Nephron progenitor cell (in vitro differentiated cells): ENCODE results near the gene ANLN.

Source experiments
- DNase-seq: peaks from one replicate; pipeline ENCODE4 v3.0.0; 2021
- H3K27ac Mint-ChIP-seq: 2 replicates; pipeline ENCODE4 v1.8.0; 2021; ENCODE audit warnings: mild to moderate bottlenecking, moderate library complexity, mixed read lengths
- H3K27me3 Mint-ChIP-seq: 2 replicates; pipeline ENCODE4 v1.8.0; 2021; ENCODE audit warnings: mild to moderate bottlenecking, low read depth, mixed read lengths; ENCODE audit not compliant: poor library complexity
- H3K36me3 Mint-ChIP-seq: 2 replicates; pipeline ENCODE4 v1.8.0; 2021; ENCODE audit warnings: low read depth, mixed read lengths
- H3K4me1 Mint-ChIP-seq: 2 replicates; pipeline ENCODE4 v1.8.0; 2021; ENCODE audit warnings: mixed read lengths
- H3K4me3 Mint-ChIP-seq: 2 replicates; pipeline ENCODE4 v1.8.0; 2021; ENCODE audit warnings: mild to moderate bottlenecking, moderate library complexity, mixed read lengths
- H3K9me3 Mint-ChIP-seq: 2 replicates; pipeline ENCODE4 v1.8.0; 2021; ENCODE audit warnings: mild to moderate bottlenecking, moderate library complexity, mixed read lengths
- TF ChIP-seq, protein P1 (sequence below): fragments of 200-600 bp; sonication (generic); IDR thresholded peaks from 2 replicates; pipeline ENCODE4 v1.5.0; 2021; ENCODE audit warnings: antibody characterized with exemption

The ANLN gene

DNA sequence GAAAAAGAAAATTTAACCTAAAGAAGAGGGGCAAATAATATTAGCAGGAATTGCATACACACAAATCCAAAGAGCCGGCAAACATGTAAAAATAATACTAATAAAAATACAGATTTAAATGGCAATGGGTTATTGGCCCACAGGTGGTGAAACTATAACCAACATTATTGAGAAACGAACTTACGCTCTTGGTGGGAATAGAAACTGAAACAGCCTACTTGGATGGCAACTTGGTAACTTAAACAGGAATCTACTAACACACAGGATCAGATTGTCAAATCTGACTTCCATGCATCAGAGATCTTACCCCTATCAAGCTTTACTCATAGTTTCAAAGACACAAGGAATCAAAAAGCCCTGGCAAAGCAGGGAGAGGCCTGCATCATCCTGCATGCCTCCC lies 66.5 kb downstream of the ANLN start:
- no peaks in the 10 kb centered on the region for H3K4me1 Mint-ChIP-seq
- peaks cover 26% of the 10 kb centered on the region for H3K36me3 Mint-ChIP-seq
- no peak overlapping the region for H3K4me3 Mint-ChIP-seq
- H3K27me3 Mint-ChIP-seq = peaks cover 3% of the 10 kb centered on the region
- TF ChIP-seq, protein P1, sequence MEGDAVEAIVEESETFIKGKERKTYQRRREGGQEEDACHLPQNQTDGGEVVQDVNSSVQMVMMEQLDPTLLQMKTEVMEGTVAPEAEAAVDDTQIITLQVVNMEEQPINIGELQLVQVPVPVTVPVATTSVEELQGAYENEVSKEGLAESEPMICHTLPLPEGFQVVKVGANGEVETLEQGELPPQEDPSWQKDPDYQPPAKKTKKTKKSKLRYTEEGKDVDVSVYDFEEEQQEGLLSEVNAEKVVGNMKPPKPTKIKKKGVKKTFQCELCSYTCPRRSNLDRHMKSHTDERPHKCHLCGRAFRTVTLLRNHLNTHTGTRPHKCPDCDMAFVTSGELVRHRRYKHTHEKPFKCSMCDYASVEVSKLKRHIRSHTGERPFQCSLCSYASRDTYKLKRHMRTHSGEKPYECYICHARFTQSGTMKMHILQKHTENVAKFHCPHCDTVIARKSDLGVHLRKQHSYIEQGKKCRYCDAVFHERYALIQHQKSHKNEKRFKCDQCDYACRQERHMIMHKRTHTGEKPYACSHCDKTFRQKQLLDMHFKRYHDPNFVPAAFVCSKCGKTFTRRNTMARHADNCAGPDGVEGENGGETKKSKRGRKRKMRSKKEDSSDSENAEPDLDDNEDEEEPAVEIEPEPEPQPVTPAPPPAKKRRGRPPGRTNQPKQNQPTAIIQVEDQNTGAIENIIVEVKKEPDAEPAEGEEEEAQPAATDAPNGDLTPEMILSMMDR = no peak
- no peaks in the 10 kb centered on the region for H3K9me3 Mint-ChIP-seq
- DNase-seq = no peak
- no peak overlapping the region for H3K27ac Mint-ChIP-seq

- DNase-seq = no peak
- peaks cover 3% of the 10 kb centered on the region for H3K27me3 Mint-ChIP-seq
- H3K4me3 Mint-ChIP-seq = no peak overlapping the region
- H3K27ac Mint-ChIP-seq = no peak overlapping the region
- TF ChIP-seq, protein P1 = no peak
- H3K9me3 Mint-ChIP-seq = no peaks in the 10 kb centered on the region
- H3K36me3 Mint-ChIP-seq = peaks cover 25% of the 10 kb centered on the region
- no peaks in the 10 kb centered on the region for H3K4me1 Mint-ChIP-seq
Observed at GRCh38 chr7:36456548-36456947, 66.9 kb downstream of the ANLN start.

GRCh38 chr7:36459236-36459960 lies 69.7 kb downstream of the ANLN start:
- Mint-ChIP-seq H3K4me1 (peaks cover 13% of the 10 kb centered on the region), H3K27ac (no peak overlapping the region), H3K4me3 (no peak overlapping the region), H3K36me3 (peaks cover 5% of the 10 kb centered on the region), H3K9me3 (no peaks in the 10 kb centered on the region), H3K27me3 (peaks cover 10% of the 10 kb centered on the region)
- DNase-seq = no peak
- TF ChIP-seq, protein P1 = no peak

DNA sequence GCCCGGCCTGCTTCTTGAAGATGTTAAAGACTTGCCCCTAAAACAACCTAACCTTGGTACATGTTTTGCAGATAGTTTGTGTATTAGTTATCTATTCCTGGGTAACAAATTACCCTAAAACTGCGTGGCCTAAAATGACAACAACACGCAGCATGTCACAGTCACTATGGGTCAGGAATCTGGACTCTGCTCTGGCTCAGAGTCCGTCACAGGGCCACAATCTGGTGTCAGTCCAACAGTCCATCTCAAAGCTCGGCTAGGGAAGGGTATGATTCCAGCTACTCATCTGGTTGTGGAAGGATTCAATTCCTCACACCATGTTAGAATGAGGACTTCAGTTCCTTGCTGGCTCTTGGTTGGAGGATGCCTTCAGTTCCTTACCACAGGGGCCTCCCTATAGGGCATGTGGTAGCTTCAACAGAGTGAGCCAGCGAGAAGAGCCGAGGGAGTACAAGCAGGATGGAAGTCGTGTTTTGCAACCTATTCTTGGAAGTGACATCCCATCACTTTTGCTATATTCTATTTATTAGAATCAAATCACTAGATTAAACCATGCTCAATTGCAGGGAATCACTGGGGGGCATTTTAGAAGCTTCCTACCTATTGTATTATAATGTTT lies 71.3 kb downstream of the ANLN start:
- DNase-seq = no peak
- H3K36me3 Mint-ChIP-seq = no peaks in the 10 kb centered on the region
- H3K27ac Mint-ChIP-seq = no peak overlapping the region
- H3K4me1 Mint-ChIP-seq = peaks cover 14% of the 10 kb centered on the region
- TF ChIP-seq, protein P1 = no peak
- peaks cover 7% of the 10 kb centered on the region for H3K9me3 Mint-ChIP-seq
- H3K27me3 Mint-ChIP-seq = peaks cover 10% of the 10 kb centered on the region
- H3K4me3 Mint-ChIP-seq = no peak overlapping the region

DNA sequence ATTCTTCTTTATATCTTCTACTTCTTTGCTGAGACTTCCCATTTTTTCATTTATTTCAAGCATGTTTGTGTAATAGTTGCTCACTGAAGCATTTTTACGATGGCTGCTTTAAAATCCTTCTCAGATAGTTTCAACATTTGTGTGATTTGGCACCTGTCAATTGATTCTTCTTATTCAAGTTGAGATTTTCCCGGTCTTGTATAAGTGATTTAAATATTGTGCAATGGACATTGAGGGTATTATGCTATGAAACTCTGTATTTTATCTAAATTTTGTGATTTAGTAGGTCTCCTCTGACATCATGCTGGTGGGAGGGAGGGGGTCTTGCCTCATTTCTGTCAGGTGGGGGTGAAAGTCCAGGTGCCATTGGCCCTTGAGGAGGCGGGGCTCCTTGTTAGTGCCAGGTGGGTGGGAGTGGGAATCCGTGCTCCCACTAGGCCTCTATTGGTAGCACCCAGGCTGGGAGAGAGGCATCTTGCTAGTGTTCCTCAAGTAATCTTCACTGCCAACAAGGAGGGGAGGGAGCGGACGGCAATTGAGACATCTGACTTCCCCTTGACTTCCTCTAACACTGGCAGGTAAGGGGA lies 73.0 kb downstream of the ANLN start:
- peaks cover 18% of the 10 kb centered on the region for H3K9me3 Mint-ChIP-seq
- TF ChIP-seq, protein P1 = no peak
- DNase-seq = no peak
- peaks cover 14% of the 10 kb centered on the region for H3K4me1 Mint-ChIP-seq
- H3K36me3 Mint-ChIP-seq = peaks cover 5% of the 10 kb centered on the region
- H3K27ac Mint-ChIP-seq = no peak overlapping the region
- no peak overlapping the region for H3K4me3 Mint-ChIP-seq
- H3K27me3 Mint-ChIP-seq = peaks cover 10% of the 10 kb centered on the region
